HepG2 (cell line): ENCODE results near the gene LSM2. TPM values are rescaled to one million over a fixed set of nuclear protein-coding genes. Genes with fewer than 3 reads are reported as not detected.

Experiments
- ATF6 ChIP-seq: sonication (generic); formaldehyde crosslinking; conservative IDR thresholded peaks from 2 replicates; pipeline ENCODE4 v1.4.0; 2020; ENCODE audit warnings: missing genetic modification reagents
- CAMTA2 ChIP-seq: sonication (generic); formaldehyde crosslinking; IDR thresholded peaks from 2 replicates; pipeline ENCODE4 v1.4.0; 2020; ENCODE audit warnings: mild to moderate bottlenecking, missing genetic modification reagents, borderline replicate concordance
- CREM ChIP-seq, 2 experiments: sonication (generic) in 1 of 2; formaldehyde crosslinking in 1 of 2; IDR thresholded peaks; 2 replicates each; pipeline versions ENCODE4 v1.4.0 to v1.6.1; 2016 to 2020; ENCODE audit warnings: antibody characterized with exemption in 1 of 2, mild to moderate bottlenecking in 1 of 2, missing genetic modification reagents in 1 of 2
- DZIP1 ChIP-seq: sonication (generic); formaldehyde crosslinking; IDR thresholded peaks from 2 replicates; pipeline ENCODE4 v1.5.0; 2020; ENCODE audit warnings: mild to moderate bottlenecking, missing genetic modification reagents
- ELK4 ChIP-seq: sonication (generic); formaldehyde crosslinking; IDR thresholded peaks from 2 replicates; pipeline ENCODE4 v1.9.0; 2021; ENCODE audit warnings: missing genetic modification reagents, borderline replicate concordance
- IKZF1 ChIP-seq: fragments of 450-650 bp; IDR thresholded peaks from 2 replicates; pipeline ENCODE4 v1.7.1; 2016
- KLF16 ChIP-seq, 2 experiments: sonication (generic) in 1 of 2; formaldehyde crosslinking in 1 of 2; IDR thresholded peaks; 2 replicates each; pipeline versions ENCODE4 v1.6.1 to v1.8.0; 2016 to 2023; ENCODE audit warnings: missing genetic modification reagents in 2 of 2, missing compliant biosample characterization in 1 of 2
- LRRFIP1 ChIP-seq: sonication (generic); formaldehyde crosslinking; conservative IDR thresholded peaks from 2 replicates; pipeline ENCODE4 v1.4.0; 2020; ENCODE audit warnings: missing genetic modification reagents
- RERE ChIP-seq: IDR thresholded peaks from 2 replicates; pipeline ENCODE4 v1.6.1; 2016; ENCODE audit warnings: low read depth, missing genetic modification reagents, missing compliant biosample characterization
- SNRNP70 ChIP-seq: fragments of 200-400 bp; formaldehyde crosslinking; IDR thresholded peaks from 2 replicates; pipeline ENCODE4 v1.6.1; 2017; ENCODE audit warnings: mild to moderate bottlenecking, low read depth, low read length, moderate library complexity
- STAG1 ChIP-seq: sonication (generic); formaldehyde crosslinking; IDR thresholded peaks from 2 replicates; pipeline ENCODE4 v1.4.0; 2020; ENCODE audit warnings: missing genetic modification reagents
- ZNF136 ChIP-seq: sonication (generic); formaldehyde crosslinking; IDR thresholded peaks from 2 replicates; pipeline ENCODE4 v1.8.1; 2022; ENCODE audit warnings: low read depth, mild to moderate bottlenecking, moderate library complexity, missing genetic modification reagents
- ZNF335 ChIP-seq: sonication (generic); formaldehyde crosslinking; IDR thresholded peaks from 2 replicates; pipeline ENCODE4 v1.4.0; 2020; ENCODE audit warnings: missing genetic modification reagents
- ZNF713 ChIP-seq: sonication (generic); formaldehyde crosslinking; IDR thresholded peaks from 2 replicates; pipeline ENCODE4 v1.4.0; 2020; ENCODE audit warnings: mild to moderate bottlenecking, missing genetic modification reagents
- polyA plus RNA-seq, 8 experiments: library from polyadenylated mRNA; depleted of rRNA in 3 of 8; stranded (reverse) in 7 of 8; unstranded in 1 of 8; fragments of >200 nt; fragmentation: Illumina TruSeq in 4 of 8; extraction: Trizol in 4 of 8; gene quantifications; 2 replicates each; pipeline versions ENCODE4 v1.2.1 to v1.2.3, GENCODE V29; 2011 to 2016; ENCODE audit warnings: low read depth in 4 of 8, missing spikeins in 1 of 8, mixed read lengths in 1 of 8; ENCODE audit not compliant: insufficient read depth in 1 of 8
- total RNA-seq, 5 experiments: library from RNA; depleted of rRNA; stranded (reverse); fragments of >200 nt; fragmentation: Illumina TruSeq; extraction: Trizol; gene quantifications; 2 replicates each; pipeline ENCODE4 v1.2.3, GENCODE V29; 2016; ENCODE audit warnings: low read depth in 1 of 5

LSM2 gene
- total and polyA plus RNA-seq, 2 of the 13 experiments (the other 11 are each of a cell fraction or from before 2014, with no cell fraction given), result 69.4 to 90.5 TPM

GRCh38 chr6:31795616-31796298 lies 11.0 kb downstream of the LSM2 start, which contains the start of gene VARS1 (continued):
- TF ChIP-seq DZIP1 (no peak), KLF16 (CRISPR knock-in tag; IDR thresholded peaks at IDR 0.05) (0 out of 4 replicates have a peak, but pooled peaks of 1 of the 2 experiments have one; percentile 37), SNRNP70 (no peak), ZNF335 (CRISPR knock-in tag) (peak; percentile 99), CREM (IDR thresholded peaks at IDR 0.05) (no peak), CREM (CRISPR knock-in tag; IDR thresholded peaks at IDR 0.05) (no peak), LRRFIP1 (no peak), ATF6 (no peak), ELK4 (CRISPR knock-in tag) (peak; percentile 61; the same call in 1 of the 2 replicates), IKZF1 (no peak), RERE (CRISPR knock-in tag) (peak; percentile 26; the same call in 1 of the 2 replicates), ZNF713 (CRISPR knock-in tag) (0 out of 2 replicates have a peak, but pooled peaks have one; percentile 30), STAG1 (CRISPR knock-in tag) (peak; percentile 89), ZNF136 (CRISPR knock-in tag) (0 out of 2 replicates have a peak, but pooled peaks have one; percentile 30), CAMTA2 (CRISPR knock-in tag) (0 out of 2 replicates have a peak, but pooled peaks have one; percentile 45)
